GM19099 (cell line): ENCODE results near the gene CLEC1B.

ENCODE experiments used
- POLR2A ChIP-seq: IDR thresholded peaks from 3 replicates; pipeline ENCODE4 v1.6.1; 2011; ENCODE audit warnings: low read depth; ENCODE audit not compliant: insufficient read length; ENCODE audit errors: extremely low read depth

Gene CLEC1B

DNA sequence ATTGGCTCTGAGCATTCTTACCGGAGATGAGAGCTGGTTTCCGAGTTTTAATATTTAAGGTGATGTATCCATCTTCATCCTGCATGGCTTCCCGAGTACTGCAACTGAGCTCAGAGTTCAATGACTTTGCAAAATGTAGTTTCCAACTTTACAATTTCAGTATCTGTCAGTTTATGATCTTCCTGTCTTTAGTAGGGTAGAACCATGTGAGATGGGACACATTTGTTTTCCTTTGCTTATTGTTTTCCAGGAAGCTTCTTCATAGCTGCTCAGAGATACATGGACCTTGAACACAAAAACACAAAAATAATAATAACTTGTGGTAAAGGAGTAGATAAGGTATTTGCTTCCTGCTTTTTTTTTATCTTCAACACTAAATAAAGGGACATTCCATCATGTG is at the start of gene CLEC1B:
Gene CLEC1B (minus strand): TSS at position 106 of the 400 bp plus-strand sequence. CDS start 21 bp downstream, at position 85.
- TF ChIP-seq POLR2A = no peak

DNA sequence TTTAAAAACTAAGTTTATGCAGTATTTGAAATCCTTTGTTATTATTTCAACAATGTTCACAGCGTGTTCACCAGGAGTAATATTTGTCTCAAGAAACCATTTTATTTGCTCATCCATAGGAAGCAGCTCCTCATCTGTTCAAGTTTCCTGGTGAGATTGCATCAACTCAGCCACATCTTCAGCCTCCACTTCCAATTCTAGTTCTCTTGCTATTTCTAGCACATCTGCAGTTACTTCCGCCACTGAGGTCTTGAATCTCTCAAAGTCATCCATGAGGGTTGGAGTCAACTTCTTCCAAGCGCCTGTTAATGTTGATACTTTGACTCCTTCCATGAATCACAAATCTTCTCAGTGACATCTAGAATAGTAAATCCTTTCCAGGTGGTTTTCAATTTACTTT is 49.6 kb upstream of the CLEC1B start:
- TF ChIP-seq POLR2A = no peak

DNA sequence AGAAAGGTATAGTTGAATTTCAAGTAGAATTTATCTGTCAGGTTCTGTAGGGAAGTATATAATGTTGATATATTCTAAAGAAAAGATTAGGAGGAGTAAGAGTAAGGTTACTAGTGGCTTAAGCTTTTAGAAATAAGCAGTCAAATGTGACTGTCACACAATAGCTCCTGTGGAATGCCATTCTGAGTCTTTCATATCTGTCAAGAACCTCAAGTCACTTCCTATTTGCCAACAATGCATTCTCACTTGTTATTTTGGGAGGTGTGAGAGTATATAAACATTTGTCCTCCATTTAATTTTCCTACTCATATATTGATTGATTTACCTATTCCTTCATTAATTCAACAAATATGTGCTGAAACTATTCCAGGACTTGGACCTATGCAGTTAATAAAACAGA is 43.2 kb upstream of the CLEC1B start:
- no peak for TF ChIP-seq POLR2A

DNA sequence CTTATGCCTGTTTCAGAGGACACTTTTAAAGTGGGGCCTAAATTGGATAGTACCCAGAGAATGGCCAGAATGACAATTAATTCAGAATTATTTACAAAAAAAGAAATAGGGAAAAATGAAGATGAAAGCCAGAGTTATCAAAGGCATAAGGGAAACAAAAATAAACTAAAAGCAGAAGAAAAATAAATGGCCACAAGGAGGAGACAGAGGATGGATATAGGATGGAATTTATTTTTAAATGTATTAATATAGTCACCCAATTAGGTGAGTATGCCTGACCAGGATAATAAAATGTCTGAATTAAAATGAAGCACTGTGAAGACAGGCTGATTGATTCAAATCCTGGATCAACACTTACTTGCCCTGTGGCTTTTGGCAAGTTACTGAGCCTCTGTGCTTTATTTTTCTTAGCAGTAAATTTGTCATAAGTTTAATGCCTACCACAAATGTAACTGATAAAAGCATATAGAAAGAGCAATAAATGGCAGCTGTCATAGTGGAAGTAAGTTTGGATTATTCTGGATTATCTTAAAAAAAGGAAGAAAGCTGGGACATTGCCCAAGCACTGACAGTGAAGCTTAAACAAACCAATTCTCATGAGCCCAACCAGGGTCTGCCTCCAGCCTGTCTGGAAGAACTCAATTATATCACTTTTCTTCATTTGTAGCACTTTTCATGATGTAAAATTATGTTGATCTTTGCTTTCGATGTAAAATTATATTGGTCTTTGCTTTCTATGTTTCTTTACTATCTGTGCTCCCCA is 35.0 kb upstream of the CLEC1B start:
- no peak for TF ChIP-seq POLR2A

DNA sequence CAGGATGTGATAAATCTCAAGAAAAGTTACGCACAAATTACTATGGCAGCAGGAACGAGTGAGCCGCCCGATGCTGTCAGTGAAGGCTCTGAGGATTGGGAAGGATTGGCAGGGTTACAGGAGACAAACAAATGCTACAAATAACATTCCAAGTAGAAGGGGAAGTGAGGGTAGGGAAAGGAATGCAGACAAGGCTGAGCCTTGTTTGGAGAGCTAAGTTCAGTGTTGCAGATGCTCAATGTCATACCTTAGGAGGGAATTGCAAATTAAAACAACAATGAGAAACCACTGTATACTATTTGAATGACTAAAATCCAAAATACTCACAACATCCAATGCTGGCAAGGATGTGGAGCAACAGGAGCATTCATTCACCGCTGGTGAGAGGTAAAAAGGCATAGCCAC is 32.9 kb upstream of the CLEC1B start:
- TF ChIP-seq POLR2A = no peak

DNA sequence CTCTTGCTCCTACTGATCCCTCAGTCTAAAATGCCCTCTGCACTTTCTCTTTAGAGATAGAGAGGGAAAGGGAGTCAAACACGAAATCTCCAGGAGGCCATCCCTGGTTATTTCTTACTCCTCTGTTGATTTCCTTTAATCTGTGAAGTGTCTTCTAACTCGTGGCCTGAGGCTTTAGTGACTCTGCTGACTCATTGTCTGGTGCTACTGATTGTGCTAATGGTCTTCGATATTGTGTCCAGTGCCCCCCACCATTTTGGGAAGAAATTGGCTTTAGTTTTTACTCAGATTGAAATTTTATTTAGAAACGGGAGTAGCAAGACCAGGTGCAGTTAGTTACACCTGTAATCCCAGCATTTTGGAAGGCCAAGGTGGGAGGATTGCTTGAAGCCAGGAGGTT is 32.4 kb upstream of the CLEC1B start:
- TF ChIP-seq POLR2A = no peak

DNA sequence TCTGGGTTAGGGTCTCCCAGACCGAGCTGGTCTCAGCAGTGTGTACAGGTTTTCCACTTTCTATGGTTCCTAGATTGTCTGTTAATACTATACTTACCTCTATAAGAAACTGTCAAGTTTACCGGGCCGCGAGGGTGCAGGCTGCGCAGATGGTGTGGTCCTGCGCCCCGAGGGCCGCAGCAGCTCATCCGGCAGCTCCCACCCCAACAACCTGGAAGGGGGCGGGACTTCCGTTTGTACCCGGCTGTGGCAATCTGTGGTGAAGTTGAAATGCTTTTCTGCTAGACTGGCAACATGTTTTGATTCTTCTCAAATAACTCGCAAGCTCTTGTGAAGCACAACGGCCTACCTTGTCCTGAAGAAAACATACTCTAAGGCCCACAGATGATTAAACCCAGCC is 31.5 kb upstream of the CLEC1B start, which contains the start of gene CLEC9A:
Gene CLEC9A (plus strand): TSS at position 237 of the 400 bp plus-strand sequence. CDS start 22,006 bp downstream, outside the sequence.
- TF ChIP-seq POLR2A = no peak

DNA sequence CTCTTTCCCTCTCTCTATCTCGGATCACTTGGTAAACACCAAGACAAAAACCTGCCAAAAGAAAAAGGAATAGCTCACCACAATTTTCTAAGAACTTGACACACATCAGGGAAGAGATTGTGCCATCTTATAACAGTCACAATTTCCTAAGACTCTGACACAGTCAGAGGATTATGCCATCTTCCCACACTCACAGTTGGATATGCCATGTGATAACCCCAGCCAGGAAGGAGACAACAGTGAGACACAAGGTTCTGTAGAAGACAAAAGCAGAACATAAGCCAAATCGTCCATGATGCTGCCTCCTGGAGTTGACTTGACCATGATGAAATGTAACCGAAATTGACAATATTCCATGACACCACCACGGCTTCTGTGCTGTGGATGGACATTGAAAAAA is 28.8 kb upstream of the CLEC1B start:
- no peak for TF ChIP-seq POLR2A

DNA sequence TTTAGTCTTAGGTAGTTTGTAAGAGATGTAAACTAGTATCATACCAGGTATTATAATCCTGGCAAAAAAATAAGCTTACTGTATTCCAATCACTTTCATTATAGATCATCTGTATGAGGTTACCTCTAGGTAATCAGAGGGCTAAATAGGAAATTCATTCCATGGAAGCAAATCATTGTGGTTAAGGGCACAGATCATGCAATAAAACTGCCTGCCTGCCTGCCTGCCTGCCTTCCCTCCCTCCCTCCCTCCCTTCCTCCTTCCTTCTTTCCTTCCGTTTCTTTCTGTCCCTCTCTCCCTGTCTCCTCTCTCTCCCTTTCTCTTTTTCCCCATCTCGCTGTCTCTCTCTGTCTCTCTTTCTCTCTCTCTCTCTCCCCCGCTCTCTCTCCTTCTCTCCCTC is 28.4 kb upstream of the CLEC1B start:
- TF ChIP-seq POLR2A = no peak

DNA sequence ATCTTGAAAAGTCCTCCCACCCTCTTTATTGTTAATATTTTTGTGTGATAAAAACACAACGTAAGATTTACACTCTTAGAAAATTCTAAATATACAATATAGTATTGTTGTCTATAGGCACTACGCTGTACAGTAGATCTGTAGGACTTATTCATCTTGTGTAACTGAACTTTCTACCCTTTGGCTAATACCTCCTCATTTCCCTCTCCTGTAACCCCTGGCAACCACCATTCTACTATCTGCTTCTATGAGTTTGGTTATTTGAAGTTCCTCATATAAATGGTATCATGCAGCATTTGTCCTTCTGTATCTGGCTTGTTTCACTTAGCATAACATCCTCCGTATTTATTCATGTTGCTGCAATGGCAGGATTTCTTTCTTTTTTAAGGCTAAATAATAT is 26.3 kb upstream of the CLEC1B start:
- no peak for TF ChIP-seq POLR2A

DNA sequence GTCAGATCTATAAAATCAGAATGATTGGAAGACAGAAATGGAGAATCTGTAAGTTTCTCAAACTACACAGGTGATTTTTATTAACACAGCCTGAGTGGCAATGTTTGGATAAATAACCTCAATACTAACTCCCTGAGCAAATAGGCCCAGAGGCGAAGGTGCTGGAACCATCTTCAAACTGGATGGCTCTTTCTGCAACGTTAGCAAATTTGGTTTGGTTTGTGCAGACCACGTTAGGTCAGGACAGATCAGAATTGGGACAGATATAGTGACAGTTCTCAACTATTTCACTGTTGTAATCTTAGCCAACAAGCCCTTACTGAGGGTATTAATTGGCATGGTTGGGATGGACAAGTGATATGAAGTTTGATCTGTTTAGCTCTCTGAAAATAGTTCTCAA is 22.4 kb upstream of the CLEC1B start:
- TF ChIP-seq POLR2A = no peak

DNA sequence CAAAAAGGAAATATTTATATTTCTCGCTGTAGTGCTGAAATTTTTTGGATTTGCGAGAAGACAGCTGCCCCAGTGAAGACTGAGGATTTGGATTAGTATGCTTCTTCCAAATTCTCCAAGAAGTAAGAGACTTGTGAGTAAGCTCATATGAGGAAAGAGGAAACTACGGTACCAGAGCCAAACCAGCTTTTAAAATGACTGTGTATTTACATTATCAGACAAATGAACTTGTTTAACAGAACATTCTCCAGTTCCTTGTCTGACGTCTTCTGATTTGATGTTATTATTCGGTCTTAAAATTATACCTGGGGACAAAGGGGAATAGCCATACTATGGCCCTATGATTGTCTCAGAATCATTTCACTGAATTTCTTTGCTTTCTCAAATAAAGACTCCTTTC is 19.5 kb upstream of the CLEC1B start:
- TF ChIP-seq POLR2A = no peak

DNA sequence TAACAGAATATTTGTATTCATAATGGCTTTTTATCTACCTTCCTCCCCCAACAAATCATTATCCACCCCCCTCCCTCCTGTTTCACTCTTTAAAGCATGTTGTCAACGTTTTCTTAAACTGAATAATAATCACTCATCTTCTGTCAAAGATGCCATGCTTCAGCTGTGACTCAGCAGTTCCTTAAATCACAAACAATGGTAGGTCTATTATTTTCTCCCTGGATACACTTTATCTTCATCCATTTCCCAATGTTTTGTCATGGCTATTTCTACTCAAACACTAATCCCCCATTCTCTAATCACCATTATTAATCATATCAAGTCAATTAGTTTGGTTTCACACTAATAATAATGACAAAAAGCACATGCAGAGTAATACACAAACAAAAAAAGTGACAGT is 18.0 kb upstream of the CLEC1B start:
- TF ChIP-seq POLR2A = no peak

DNA sequence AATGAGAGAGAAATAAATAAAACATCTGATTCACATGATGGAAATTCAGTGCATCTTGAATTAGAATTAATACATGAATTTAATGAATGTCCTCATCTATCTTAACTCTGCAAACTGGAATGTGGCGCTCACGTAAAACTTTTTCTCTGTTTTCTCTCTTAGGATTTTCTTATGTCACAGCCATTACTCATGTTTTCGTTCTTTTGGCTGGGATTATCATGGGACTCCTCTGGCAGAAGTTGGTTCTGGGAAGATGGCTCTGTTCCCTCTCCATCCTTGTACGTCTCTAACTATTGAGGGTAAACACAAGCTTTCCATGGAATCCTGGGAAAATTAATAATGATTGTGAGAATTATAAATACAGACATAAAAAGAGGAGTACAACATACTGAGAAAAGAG is 16.5 kb upstream of the CLEC1B start:
- no peak for TF ChIP-seq POLR2A

DNA sequence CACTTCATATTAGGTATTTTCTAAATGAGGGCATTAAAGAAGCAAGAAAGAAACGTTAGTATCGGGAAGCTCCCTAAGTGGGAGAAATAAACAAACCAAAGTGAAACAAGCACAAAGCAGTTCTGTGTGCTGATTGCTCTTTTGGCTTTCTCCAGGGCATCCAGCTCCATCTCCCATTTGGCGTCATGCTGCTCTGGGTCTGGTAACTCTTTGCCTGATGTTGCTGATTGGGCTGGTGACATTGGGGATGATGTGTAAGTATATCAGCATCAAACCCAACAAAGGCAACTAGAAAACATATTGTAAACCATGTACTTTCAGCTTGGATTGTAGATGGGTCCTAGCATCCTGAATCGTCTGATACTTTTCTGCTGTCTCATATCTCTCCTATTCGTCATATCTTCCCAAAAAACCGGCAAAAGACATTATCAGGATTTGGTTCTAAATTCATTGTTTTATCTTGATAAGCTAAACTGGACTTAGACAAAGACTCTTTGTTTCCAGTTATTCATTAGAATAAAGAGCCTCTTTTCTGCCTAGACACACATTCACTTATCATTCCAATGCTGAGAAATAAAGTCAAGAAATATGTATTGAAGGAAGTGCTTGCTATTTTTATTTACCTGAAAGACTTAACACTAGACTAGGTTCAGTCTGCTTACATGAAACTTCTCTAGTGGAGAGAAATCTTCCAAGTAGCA is 13.9 kb upstream of the CLEC1B start:
- TF ChIP-seq POLR2A = no peak

DNA sequence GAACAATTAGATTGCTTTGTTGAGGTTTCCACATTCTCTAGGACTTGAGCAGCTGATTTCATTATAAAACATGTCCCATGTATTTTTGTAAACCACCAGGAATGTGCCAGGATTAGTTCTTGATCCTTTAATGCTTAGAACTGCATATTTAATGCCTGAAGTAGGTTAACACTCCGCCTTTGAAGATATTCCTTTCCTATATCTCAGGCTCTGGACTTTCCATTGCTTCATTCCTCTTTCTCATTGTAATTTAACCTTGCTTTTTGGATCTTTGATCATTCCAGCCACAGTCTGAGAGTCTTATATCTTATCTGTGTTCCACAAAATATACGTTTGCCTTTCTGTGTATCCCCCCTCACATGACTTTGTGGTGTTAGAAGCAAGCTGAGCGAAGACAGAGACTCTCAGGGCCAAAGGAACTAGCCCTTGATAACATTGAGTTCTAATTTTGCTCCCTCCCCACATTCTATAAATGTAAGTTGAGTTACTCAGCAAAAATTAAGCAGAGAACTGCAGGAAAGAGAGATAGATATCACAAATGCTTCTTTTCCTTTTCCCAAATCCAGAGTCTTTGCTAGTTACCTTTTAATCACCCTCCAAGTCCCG is 2.4 kb upstream of the CLEC1B start:
- TF ChIP-seq POLR2A = no peak
